HL-60 (cell line): Measurements from ENCODE around the gene SHANK3.

ENCODE experiments used
- DNase-seq, 2 experiments: peaks; one replicate each; pipeline ENCODE4 v3.0.0-alpha.2; 2010 to 2020; ENCODE audit warnings: low read depth in 1 of 2, low spot score in 1 of 2
- H3K27ac ChIP-seq: fragments of 250-450 bp; sonication (Bioruptor Pico); replicated peaks from 2 replicates; pipeline ENCODE4 v1.5.1; 2020; ENCODE audit warnings: mild to moderate bottlenecking, moderate library complexity
- H3K27me3 ChIP-seq: fragments of 250-450 bp; sonication (Bioruptor Pico); 2 replicates; pipeline ENCODE4 v1.5.1; 2021; ENCODE audit warnings: mild to moderate bottlenecking, moderate library complexity; ENCODE audit not compliant: insufficient read depth, poor library complexity, severe bottlenecking
- H3K4me3 ChIP-seq: replicated peaks from 2 replicates; pipeline ENCODE4 v1.5.1; 2011; ENCODE audit warnings: mild to moderate bottlenecking, control low read depth, low read length; ENCODE audit not compliant: insufficient read depth
- GABPA ChIP-seq: IDR thresholded peaks from 2 replicates; pipeline ENCODE4 v1.6.1; 2012; ENCODE audit warnings: low read depth
- POLR2AphosphoS5 ChIP-seq: IDR thresholded peaks from 2 replicates; pipeline ENCODE4 v1.6.1; 2012; ENCODE audit warnings: low read depth
- REST ChIP-seq: IDR thresholded peaks from 2 replicates; pipeline ENCODE4 v1.6.1; 2012; ENCODE audit warnings: low read depth; ENCODE audit not compliant: insufficient replicate concordance
- SPI1 ChIP-seq: IDR thresholded peaks from 2 replicates; pipeline ENCODE4 v1.6.1; 2012; ENCODE audit warnings: low read depth, mild to moderate bottlenecking, borderline replicate concordance
- TF ChIP-seq, protein P1 (sequence below): IDR thresholded peaks from one replicate; pipeline ENCODE4 v1.5.1; 2011; ENCODE audit warnings: low read length, control low read depth, inconsistent platforms; ENCODE audit not compliant: insufficient read depth

The SHANK3 gene

DNA sequence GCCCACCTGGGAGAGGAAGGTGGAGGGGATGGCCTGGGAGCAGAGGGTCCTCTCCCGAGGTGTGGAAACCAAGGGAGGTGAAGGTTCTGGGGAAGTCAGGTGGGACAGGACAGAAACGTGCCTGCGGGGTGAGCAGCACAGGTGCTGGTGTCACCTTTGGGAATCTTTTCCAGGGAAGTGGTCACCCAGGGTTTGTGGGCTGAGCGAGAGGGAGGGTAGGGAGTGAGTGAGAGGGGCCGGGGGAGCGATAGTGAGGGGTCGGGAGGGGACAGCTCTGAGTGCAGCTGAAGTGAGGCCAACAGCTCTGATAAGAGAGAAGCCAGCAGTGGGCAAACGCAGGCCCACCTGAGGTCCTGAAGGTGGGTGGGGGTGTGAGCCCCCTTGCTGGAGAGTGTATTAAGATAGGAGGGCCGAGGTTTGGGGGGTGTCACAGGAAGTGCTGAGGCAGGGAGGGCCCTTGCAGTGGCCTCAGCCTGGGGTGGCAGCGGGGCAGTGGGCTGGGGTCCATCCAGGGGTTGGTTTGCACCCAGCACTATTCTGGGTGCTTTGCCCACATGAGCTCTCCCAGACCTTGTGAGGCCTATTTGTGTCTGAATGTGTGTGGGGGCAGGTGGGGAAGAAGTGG lies 1.6 kb upstream of the SHANK3 start:
- Histone ChIP-seq H3K27ac (no peak overlapping the region), H3K27me3 (peaks cover 35% of the 10 kb centered on the region), H3K4me3 (no peak overlapping the region)
- no peak for DNase-seq
- TF ChIP-seq GABPA (no peak), POLR2AphosphoS5 (no peak), SPI1 (no peak)
- TF ChIP-seq, protein P1, sequence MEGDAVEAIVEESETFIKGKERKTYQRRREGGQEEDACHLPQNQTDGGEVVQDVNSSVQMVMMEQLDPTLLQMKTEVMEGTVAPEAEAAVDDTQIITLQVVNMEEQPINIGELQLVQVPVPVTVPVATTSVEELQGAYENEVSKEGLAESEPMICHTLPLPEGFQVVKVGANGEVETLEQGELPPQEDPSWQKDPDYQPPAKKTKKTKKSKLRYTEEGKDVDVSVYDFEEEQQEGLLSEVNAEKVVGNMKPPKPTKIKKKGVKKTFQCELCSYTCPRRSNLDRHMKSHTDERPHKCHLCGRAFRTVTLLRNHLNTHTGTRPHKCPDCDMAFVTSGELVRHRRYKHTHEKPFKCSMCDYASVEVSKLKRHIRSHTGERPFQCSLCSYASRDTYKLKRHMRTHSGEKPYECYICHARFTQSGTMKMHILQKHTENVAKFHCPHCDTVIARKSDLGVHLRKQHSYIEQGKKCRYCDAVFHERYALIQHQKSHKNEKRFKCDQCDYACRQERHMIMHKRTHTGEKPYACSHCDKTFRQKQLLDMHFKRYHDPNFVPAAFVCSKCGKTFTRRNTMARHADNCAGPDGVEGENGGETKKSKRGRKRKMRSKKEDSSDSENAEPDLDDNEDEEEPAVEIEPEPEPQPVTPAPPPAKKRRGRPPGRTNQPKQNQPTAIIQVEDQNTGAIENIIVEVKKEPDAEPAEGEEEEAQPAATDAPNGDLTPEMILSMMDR: no peak

GRCh38 chr22:50671641-50672040 lies 982 bp upstream of the SHANK3 start:
- TF ChIP-seq POLR2AphosphoS5 (no peak), SPI1 (no peak), REST (no peak), GABPA (no peak)
- TF ChIP-seq, protein P1: no peak
- Histone ChIP-seq H3K27ac (no peak overlapping the region), H3K4me3 (no peak overlapping the region), H3K27me3 (peaks cover 36% of the 10 kb centered on the region)
- DNase-seq: no peak

GRCh38 chr22:50672041-50672440 lies 582 bp upstream of the SHANK3 start:
- Histone ChIP-seq H3K27ac (no peak overlapping the region), H3K27me3 (peaks cover 36% of the 10 kb centered on the region), H3K4me3 (no peak overlapping the region)
- no peak for TF ChIP-seq REST
- TF ChIP-seq, protein P1: no peak
- no peak for DNase-seq
